VCaP (cell line): Measurements from ENCODE around the gene YPEL4.

Experiments
- H3K27ac ChIP-seq: fragments of 450-650 bp; 2 replicates; pipeline ENCODE4 v1.5.1; 2017
- CTCF ChIP-seq: fragments of 450-650 bp; conservative IDR thresholded peaks from 2 replicates; pipeline ENCODE4 v1.5.1; 2017; ENCODE audit warnings: mild to moderate bottlenecking, moderate library complexity

The YPEL4 gene

GRCh38 chr11:57648801-57649735, 644 bp downstream of the YPEL4 start:
- no peak for TF ChIP-seq CTCF
- no peak overlapping the region for H3K27ac ChIP-seq

- no peak overlapping the region for H3K27ac ChIP-seq
- no peak for TF ChIP-seq CTCF
Observed at GRCh38 chr11:57647960-57648800, 1.5 kb downstream of the YPEL4 start.

- no peak overlapping the region for H3K27ac ChIP-seq
- no peak for TF ChIP-seq CTCF
Observed at GRCh38 chr11:57647372-57647771, 2.3 kb downstream of the YPEL4 start.

- no peak overlapping the region for H3K27ac ChIP-seq
- TF ChIP-seq CTCF = no peak
Observed at GRCh38 chr11:57646799-57647303, 2.9 kb downstream of the YPEL4 start.

- TF ChIP-seq CTCF = no peak
- no peak overlapping the region for H3K27ac ChIP-seq
Observed at GRCh38 chr11:57646194-57646798, 3.4 kb downstream of the YPEL4 start.

- no peak for TF ChIP-seq CTCF
- H3K27ac ChIP-seq = no peak overlapping the region
Observed at GRCh38 chr11:57645689-57646085, 4.0 kb downstream of the YPEL4 start.
